Measurements from ENCODE around the gene PTGDR2.

Gene PTGDR2

GRCh38 chr11:60809691-60810090 lies 46.1 kb downstream of the PTGDR2 start:
- no peak for DNase-seq (ENCODE audit: low read depth)

DNA sequence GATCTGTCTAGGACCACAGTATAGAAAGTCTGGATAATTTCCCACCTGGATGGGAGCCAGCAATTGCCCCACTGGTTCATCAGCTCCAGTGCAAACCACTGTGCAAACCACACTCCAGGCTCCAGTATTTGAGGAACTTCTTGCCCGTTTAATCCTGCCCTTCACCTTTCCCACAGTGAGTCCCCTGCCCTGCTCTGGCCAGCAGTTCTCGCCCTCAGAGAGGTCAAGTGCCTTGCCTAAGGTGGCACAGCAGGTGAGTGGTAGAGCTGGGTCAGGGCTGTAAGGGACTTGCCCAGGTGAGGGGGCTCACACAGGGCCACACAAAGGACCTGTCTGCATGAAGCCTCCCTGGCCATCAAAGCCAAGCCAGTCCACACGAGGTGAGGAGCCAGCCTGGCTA lies 46.5 kb downstream of the PTGDR2 start:
- no peak for DNase-seq (ENCODE audit: low read depth)

DNA sequence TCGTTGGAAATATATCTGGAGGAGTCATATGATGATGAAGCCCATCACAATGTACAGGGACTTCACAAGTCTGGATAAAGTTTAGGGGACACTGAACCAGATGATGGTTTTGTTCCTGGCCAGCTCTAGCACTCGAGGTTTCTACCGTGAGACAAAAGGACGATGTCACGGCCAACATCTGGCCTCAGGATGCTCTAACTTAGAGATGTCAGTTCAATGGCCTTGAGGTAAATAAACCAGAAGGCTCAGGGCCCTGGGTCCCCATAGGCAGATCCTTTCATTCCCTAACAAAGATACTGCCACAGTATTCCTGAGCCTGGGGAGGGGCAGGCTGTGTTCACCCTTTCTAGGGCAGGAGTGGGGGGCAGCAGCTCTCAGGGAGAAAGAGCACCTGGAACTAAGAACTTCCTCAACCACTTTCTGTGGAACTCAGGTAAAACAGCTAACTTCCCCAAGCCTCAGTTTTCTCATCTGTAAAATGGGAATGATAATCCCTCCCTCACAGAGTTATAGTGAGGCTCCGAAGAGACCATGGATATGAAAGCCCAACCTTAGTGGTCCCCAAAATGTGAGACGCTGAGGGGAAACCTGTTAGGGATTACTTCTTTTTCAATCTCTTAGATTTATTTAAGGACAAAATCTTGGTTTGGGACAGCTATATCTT lies 52.3 kb downstream of the PTGDR2 start:
- DNase-seq (ENCODE audit: low read depth): no peak

DNA sequence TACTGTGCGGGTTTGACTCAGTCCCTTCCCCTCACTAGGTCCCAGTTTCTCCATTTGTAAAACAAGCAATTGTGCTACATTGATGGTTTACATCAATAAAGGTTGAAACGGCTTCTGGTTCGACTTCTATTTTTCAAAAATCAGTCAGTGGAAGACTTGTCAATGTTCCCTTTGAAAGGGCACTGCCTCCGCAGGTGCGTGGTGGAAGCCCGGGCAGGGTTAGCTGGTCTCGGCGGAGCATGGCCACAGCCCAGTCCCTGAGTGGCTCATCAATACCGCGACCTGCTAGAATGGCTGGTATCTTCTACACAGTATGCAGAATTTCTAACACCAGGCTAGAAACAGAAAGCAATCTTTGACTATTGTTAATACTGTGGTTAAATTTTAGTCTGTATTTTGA lies 54.6 kb downstream of the PTGDR2 start:
- no peak for DNase-seq (ENCODE audit: low read depth)

Measured in stimulated activated CD8-positive, alpha-beta memory T cell treated with anti-CD3 and anti-CD28 coated beads, Interleukin-15, amount 100 ng/mL, for 1 hour (primary cell).